Omental fat pad (tissue), 4 donors: ENCODE measurements around the gene CNOT4. TPM values are rescaled to one million over a fixed set of nuclear protein-coding genes. Genes with fewer than 3 reads are reported as not detected.

Experiments used
- ATAC-seq: fragments of 150-250 bp; one replicate; pipeline ENCODE4 v1.9.1; 2016; ENCODE audit warnings: mild to moderate bottlenecking, moderate library complexity; ENCODE audit not compliant: low FRiP score
- DNase-seq: peaks from one replicate; pipeline ENCODE4 v3.0.0-alpha.2; 2019; ENCODE audit warnings: low spot score
- total RNA-seq, 4 donors: library from RNA; depleted of rRNA; stranded (reverse); fragments of >200 nt; gene quantifications; one replicate each; pipeline ENCODE4 v1.1.0, GENCODE V29; 2016
- TF ChIP-seq, protein P1 (sequence below), 3 donors: fragments of 450-650 bp; IDR thresholded peaks; one replicate each; pipeline ENCODE4 v1.5.1; 2016 to 2017; ENCODE audit warnings: antibody characterized with exemption in 3 of 3, mild to moderate bottlenecking in 3 of 3, moderate library complexity in 2 of 3

The CNOT4 gene
- total RNA-seq, 4 donors from 2014 or later: 19.8 to 21.8 (median 20.2) TPM

- ATAC-seq: no peak
- TF ChIP-seq, protein P1, sequence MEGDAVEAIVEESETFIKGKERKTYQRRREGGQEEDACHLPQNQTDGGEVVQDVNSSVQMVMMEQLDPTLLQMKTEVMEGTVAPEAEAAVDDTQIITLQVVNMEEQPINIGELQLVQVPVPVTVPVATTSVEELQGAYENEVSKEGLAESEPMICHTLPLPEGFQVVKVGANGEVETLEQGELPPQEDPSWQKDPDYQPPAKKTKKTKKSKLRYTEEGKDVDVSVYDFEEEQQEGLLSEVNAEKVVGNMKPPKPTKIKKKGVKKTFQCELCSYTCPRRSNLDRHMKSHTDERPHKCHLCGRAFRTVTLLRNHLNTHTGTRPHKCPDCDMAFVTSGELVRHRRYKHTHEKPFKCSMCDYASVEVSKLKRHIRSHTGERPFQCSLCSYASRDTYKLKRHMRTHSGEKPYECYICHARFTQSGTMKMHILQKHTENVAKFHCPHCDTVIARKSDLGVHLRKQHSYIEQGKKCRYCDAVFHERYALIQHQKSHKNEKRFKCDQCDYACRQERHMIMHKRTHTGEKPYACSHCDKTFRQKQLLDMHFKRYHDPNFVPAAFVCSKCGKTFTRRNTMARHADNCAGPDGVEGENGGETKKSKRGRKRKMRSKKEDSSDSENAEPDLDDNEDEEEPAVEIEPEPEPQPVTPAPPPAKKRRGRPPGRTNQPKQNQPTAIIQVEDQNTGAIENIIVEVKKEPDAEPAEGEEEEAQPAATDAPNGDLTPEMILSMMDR (IDR thresholded peaks at IDR 0.05): no peak
- no peak for DNase-seq
Measured at GRCh38 chr7:135550196-135550595, 40.3 kb upstream of the CNOT4 start.

GRCh38 chr7:135541029-135541428 lies 31.1 kb upstream of the CNOT4 start:
- ATAC-seq (no peak), DNase-seq (no peak)
- TF ChIP-seq, protein P1 (IDR thresholded peaks at IDR 0.05): no peak

GRCh38 chr7:135539629-135540028 lies 29.7 kb upstream of the CNOT4 start:
- TF ChIP-seq, protein P1 (IDR thresholded peaks at IDR 0.05): no peak
- DNase-seq: no peak

GRCh38 chr7:135538376-135538775 lies 28.5 kb upstream of the CNOT4 start:
- ATAC-seq (no peak), DNase-seq (no peak)
- TF ChIP-seq, protein P1 (IDR thresholded peaks at IDR 0.05): no peak

More at GRCh38 chr7:135539629-135540028, 29.7 kb upstream of the CNOT4 start:
- no peak for ATAC-seq

- ATAC-seq (no peak), DNase-seq (no peak)
- TF ChIP-seq, protein P1 (IDR thresholded peaks at IDR 0.05): no peak
Measured at GRCh38 chr7:135537905-135538304, 28.0 kb upstream of the CNOT4 start.

DNA sequence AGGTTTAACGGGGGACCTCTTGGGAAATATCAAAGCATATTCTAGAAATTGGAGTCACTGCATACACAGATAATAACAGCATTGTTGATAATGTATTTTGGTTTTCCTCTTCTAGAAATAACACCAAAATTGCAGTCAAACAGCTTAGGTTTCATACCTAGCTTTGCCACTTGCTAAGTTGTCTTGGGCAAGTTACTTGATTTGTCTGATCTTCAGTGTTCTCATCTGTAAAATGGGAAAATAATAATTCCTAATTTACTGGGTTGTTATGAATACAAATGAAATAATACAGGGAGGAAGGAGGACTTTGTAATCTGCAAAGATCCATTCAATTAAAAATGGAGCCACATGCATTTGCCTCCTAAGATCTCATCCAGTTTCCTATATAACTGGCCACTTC lies 27.6 kb upstream of the CNOT4 start:
- TF ChIP-seq, protein P1 (IDR thresholded peaks at IDR 0.05): no peak
- no peak for DNase-seq
- ATAC-seq: no peak

DNA sequence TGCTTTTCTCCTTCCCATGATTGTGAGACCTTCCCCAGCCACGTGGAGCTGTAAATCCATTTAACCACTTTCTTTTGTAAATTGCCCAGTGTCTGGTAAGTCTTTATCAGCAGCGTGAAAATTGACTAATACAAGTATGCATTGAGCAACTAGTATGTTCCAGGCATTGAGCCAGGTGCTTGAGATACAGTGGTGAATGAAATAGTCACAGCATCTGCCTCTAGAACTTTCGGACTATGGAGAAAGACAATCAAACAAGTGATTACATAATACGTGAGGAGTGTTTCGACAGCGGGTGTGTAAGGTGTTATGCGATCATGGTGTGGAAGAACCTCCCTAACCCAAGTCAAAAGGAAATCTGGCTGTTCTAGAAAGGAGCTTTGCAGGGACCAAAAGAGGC lies 26.2 kb upstream of the CNOT4 start:
- DNase-seq (no peak), ATAC-seq (no peak)
- TF ChIP-seq, protein P1 (IDR thresholded peaks at IDR 0.05): no peak
